ENCODE results near the gene PRG2.

DNA sequence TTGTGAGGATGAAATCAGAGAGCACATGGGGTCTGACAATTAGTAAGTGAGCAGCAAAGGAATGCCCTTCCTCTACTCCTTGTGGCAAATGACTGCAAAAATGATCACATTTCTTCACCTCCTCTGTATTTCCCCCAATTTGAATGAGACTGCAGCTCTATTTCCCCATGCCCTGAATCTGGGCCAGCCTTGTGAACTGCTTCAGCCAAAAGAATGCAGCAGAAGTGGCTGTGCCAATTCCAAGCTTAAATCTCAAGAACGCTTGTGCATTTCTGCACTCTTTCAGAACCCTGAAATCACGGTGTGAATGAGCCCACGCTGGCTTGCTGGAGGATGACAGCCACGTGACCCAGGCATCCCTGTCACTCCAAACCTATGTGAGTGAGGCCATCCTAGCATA is 26.6 kb upstream of the PRG2 start:
- TF ChIP-seq, protein P1, sequence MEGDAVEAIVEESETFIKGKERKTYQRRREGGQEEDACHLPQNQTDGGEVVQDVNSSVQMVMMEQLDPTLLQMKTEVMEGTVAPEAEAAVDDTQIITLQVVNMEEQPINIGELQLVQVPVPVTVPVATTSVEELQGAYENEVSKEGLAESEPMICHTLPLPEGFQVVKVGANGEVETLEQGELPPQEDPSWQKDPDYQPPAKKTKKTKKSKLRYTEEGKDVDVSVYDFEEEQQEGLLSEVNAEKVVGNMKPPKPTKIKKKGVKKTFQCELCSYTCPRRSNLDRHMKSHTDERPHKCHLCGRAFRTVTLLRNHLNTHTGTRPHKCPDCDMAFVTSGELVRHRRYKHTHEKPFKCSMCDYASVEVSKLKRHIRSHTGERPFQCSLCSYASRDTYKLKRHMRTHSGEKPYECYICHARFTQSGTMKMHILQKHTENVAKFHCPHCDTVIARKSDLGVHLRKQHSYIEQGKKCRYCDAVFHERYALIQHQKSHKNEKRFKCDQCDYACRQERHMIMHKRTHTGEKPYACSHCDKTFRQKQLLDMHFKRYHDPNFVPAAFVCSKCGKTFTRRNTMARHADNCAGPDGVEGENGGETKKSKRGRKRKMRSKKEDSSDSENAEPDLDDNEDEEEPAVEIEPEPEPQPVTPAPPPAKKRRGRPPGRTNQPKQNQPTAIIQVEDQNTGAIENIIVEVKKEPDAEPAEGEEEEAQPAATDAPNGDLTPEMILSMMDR (conservative IDR thresholded peaks at IDR 0.05): no peak
- TF ChIP-seq EZH2 (IDR thresholded peaks at IDR 0.05; ENCODE audit: low read depth): no peak
